ENCODE measurements around the gene STRADA. TPM values are rescaled to one million over a fixed set of nuclear protein-coding genes. Genes with fewer than 3 reads are reported as not detected.

Gene STRADA
- total and polyA plus RNA-seq, 10 of the 15 experiments (the other 5 are each of a cell fraction or from before 2014, with no cell fraction given), result 13.3 to 54.1 (median 44.0) TPM

DNA sequence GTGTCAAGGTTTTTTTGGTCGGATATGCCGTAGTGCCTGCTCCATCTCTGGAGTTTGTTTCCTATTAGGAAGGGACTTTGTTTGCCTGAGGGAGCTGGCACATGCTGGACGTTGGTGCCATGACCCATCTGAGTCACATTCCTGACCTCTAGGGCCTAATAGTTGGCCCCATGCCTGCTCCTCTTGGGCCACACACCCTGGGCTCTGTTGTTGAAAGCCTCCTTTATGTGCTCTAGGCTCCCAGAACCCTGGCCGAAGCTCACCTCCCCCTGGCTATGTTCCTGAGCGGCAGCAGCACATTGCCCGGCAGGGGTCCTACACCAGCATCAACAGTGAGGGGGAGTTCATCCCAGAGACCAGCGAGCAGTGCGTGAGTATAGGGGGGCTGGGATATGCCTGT lies 60.1 kb downstream of the STRADA start:
- Histone ChIP-seq H3K4me2 (ENCODE audit: control insufficient read depth, insufficient read depth) (no peak overlapping the region), H3K9ac (ENCODE audit: control insufficient read depth, insufficient read depth, low read length) (no peak overlapping the region), H2AFZ (ENCODE audit: control insufficient read depth, low read depth, low read length) (no peak overlapping the region), H3K4me3 (no peak overlapping the region), H3K27me3 (replicated peaks in 1 of 2; ENCODE audit: control insufficient read depth in 2 of 2, insufficient read depth in 2 of 2, low read length in 1 of 2) (no peaks in the 10 kb centered on the region), H4K20me1 (ENCODE audit: control insufficient read depth, insufficient read depth) (no peaks in the 10 kb centered on the region), H3K4me1 (ENCODE audit: control insufficient read depth, insufficient read depth, low read length) (no peaks in the 10 kb centered on the region), H3K79me2 (ENCODE audit: control insufficient read depth, insufficient read depth, low read length) (no peaks in the 10 kb centered on the region), H3K36me3 (ENCODE audit: control insufficient read depth in 2 of 2, insufficient read depth in 2 of 2, low read length in 1 of 2) (peaks cover 2 to 12% of the 10 kb centered on the region in 2 experiments), H3K9me3 (replicated peaks; ENCODE audit: control insufficient read depth, insufficient read depth, low read length) (no peaks in the 10 kb centered on the region), H3K27ac (ENCODE audit: control insufficient read depth, insufficient read depth) (no peak overlapping the region)
- DNase-seq (ENCODE audit: low read depth, low spot score), result no peak
- WGBS (ENCODE audit: insufficient coverage, insufficient replicate concordance, low lambda C conversion rate, missing lambda C conversion rate), result 91% methylated on average over 8 of the region's 8 CpGs
- TF ChIP-seq IRF4 (IDR thresholded peaks at IDR 0.05; ENCODE audit: low read depth, low read length), result no peak
- TF ChIP-seq, protein P1, sequence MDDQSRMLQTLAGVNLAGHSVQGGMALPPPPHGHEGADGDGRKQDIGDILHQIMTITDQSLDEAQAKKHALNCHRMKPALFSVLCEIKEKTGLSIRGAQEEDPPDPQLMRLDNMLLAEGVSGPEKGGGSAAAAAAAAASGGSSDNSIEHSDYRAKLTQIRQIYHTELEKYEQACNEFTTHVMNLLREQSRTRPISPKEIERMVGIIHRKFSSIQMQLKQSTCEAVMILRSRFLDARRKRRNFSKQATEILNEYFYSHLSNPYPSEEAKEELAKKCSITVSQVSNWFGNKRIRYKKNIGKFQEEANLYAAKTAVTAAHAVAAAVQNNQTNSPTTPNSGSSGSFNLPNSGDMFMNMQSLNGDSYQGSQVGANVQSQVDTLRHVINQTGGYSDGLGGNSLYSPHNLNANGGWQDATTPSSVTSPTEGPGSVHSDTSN (IDR thresholded peaks at IDR 0.05; ENCODE audit: insufficient replicate concordance, low read depth, low read length), result no peak
- SMC1A ChIA-PET (ENCODE audit: uncharacterized antibody, unreplicated experiment), result interaction anchor here (1.3 to 1.5 kb wide), 2 partner anchors 16 to 55 kb away, joined by 4 to 5 read pairs; no protein-coding TSS in a partner anchor
- no peak for FAIRE-seq
- CTCF ChIA-PET, result interaction anchor here (0.6 to 0.7 kb wide), 2 partner anchors 65 to 168 kb away, joined by 3 read pairs; no protein-coding TSS in a partner anchor
- intact Hi-C loops (cut with micrococcal nuclease; ENCODE audit: unreplicated experiment) (no loop called here), in situ Hi-C loops (cut with MboI) (no loop called here)
- RAD21 ChIA-PET (ENCODE audit: unreplicated experiment), result interaction anchor here (0.5 kb wide), 1 partner anchor 21 kb away, joined by 3 read pairs; no protein-coding TSS in a partner anchor
- BruUV-seq (replicated peaks), result no TSS peak
- POLR2A ChIA-PET, result interaction anchor here (0.5 to 2.1 kb wide), 3 partner anchors 9 to 159 kb away, joined by 3 to 5 read pairs (median 3); no protein-coding TSS in a partner anchor
- no peak for ATAC-seq

DNA sequence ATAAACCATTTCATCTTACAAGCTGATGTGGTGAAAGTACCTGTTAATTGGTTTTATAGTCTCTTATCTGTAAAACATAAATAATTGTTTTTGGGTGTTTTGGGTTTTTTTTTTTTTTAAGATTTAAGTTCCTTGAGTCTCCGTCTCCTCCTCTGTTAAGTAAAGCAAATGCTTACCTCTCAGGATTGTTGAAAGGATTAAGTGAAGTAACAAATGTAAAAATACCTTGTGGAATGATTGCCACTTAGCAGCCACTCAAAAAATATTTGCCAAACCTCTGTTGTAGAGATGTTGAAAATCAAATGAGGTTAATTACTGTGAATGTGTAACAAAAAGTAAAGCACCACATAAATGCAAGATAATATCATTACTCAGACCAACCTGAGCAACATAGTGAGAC lies 60.9 kb downstream of the STRADA start:
- FAIRE-seq, result no peak
- intact Hi-C loops (cut with micrococcal nuclease; ENCODE audit: unreplicated experiment), result no loop called here
- 92% methylated on average over 1 of the region's 1 CpG for WGBS (ENCODE audit: insufficient coverage, insufficient replicate concordance, low lambda C conversion rate, missing lambda C conversion rate)

More for the DNA sequence above, 60.9 kb downstream of the STRADA start:
- Histone ChIP-seq H3K4me2 (ENCODE audit: control insufficient read depth, insufficient read depth) (no peak overlapping the region), H3K9ac (ENCODE audit: control insufficient read depth, insufficient read depth, low read length) (no peak overlapping the region), H3K27me3 (replicated peaks in 1 of 2; ENCODE audit: control insufficient read depth in 2 of 2, insufficient read depth in 2 of 2, low read length in 1 of 2) (no peaks in the 10 kb centered on the region), H2AFZ (ENCODE audit: control insufficient read depth, low read depth, low read length) (no peak overlapping the region), H3K36me3 (ENCODE audit: control insufficient read depth in 2 of 2, insufficient read depth in 2 of 2, low read length in 1 of 2) (peaks cover 2 to 12% of the 10 kb centered on the region in 2 experiments), H3K4me3 (no peak overlapping the region), H3K4me1 (ENCODE audit: control insufficient read depth, insufficient read depth, low read length) (no peaks in the 10 kb centered on the region), H3K79me2 (ENCODE audit: control insufficient read depth, insufficient read depth, low read length) (no peaks in the 10 kb centered on the region), H3K27ac (ENCODE audit: control insufficient read depth, insufficient read depth) (no peak overlapping the region), H4K20me1 (ENCODE audit: control insufficient read depth, insufficient read depth) (no peaks in the 10 kb centered on the region), H3K9me3 (replicated peaks; ENCODE audit: control insufficient read depth, insufficient read depth, low read length) (no peaks in the 10 kb centered on the region)
- ChIA-PET CTCF (interaction anchor here (0.6 to 1.2 kb wide), 4 partner anchors 14 to 69 kb away, joined by 3 to 4 read pairs (median 3); no protein-coding TSS in a partner anchor), POLR2A (interaction anchor here (0.8 to 2.1 kb wide), 2 partner anchors 10 to 160 kb away, joined by 3 to 5 read pairs; no protein-coding TSS in a partner anchor), RAD21 (ENCODE audit: unreplicated experiment) (no interaction called here), SMC1A (ENCODE audit: uncharacterized antibody, unreplicated experiment) (interaction anchor here (0.6 to 1.5 kb wide), 2 partner anchors 15 to 54 kb away, joined by 3 to 4 read pairs; no protein-coding TSS in a partner anchor)
- DNase-seq (ENCODE audit: low read depth, low spot score) (no peak), ATAC-seq (no peak)
- no TSS peak for BruUV-seq (replicated peaks)
- TF ChIP-seq BCL11A (IDR thresholded peaks at IDR 0.05; ENCODE audit: low read depth, low read length) (no peak), IKZF1 (conservative IDR thresholded peaks at IDR 0.05) (no peak), SIX5 (IDR thresholded peaks at IDR 0.05; ENCODE audit: low read depth, low read length, severe bottlenecking) (no peak), CHD4 (IDR thresholded peaks at IDR 0.05) (no peak), CREM (IDR thresholded peaks at IDR 0.05; ENCODE audit: low read depth) (no peak), YY1 (IDR thresholded peaks at IDR 0.05; ENCODE audit: low read depth, low read length) (no peak), ETV6 (conservative IDR thresholded peaks at IDR 0.05 in 1 of 2, IDR thresholded peaks at IDR 0.05 in 1 of 2; ENCODE audit: borderline replicate concordance in 1 of 2, low read depth in 1 of 2) (no peak), SMC3 (IDR thresholded peaks at IDR 0.05; ENCODE audit: borderline replicate concordance, low read length) (no peak), BMI1 (IDR thresholded peaks at IDR 0.05; ENCODE audit: borderline replicate concordance) (no peak), KAT2A (conservative IDR thresholded peaks at IDR 0.05; ENCODE audit: control insufficient read depth, low read depth, low read length) (no peak), SP1 (IDR thresholded peaks at IDR 0.05; ENCODE audit: low read depth, low read length) (no peak), BRCA1 (IDR thresholded peaks at IDR 0.05; ENCODE audit: low read depth, low read length) (no peak)
- in situ Hi-C loops (cut with MboI), result no loop called here
